Vagina (tissue), 2 donors: Measurements from ENCODE around the gene DMD. TPM values are rescaled to one million over a fixed set of nuclear protein-coding genes. Genes with fewer than 3 reads are reported as not detected.

Experiments
- DNase-seq, 2 donors: peaks; one replicate each; pipeline ENCODE4 v3.0.0-alpha.2; 2017; ENCODE audit errors: extremely low spot score in 2 of 2
- H3K27ac ChIP-seq: fragments of 200-600 bp; sonication (generic); one replicate; pipeline ENCODE4 v1.5.1; 2019
- H3K27me3 ChIP-seq: fragments of 200-600 bp; sonication (generic); one replicate; pipeline ENCODE4 v1.5.1; 2019
- H3K36me3 ChIP-seq, 2 donors: fragments of 200-600 bp; sonication (generic); one replicate each; pipeline ENCODE4 v1.5.1; 2017 to 2019
- H3K4me1 ChIP-seq: fragments of 200-600 bp; sonication (generic); one replicate; pipeline ENCODE4 v1.5.1; 2019
- H3K4me3 ChIP-seq, 2 donors: fragments of 200-600 bp; sonication (generic); 1 replicate in 1 of 2; 2 replicates in 1 of 2; pipeline ENCODE4 v1.5.1; 2016 to 2019
- H3K9me3 ChIP-seq: fragments of 200-600 bp; sonication (generic); one replicate; pipeline ENCODE4 v1.5.1; 2019
- CTCF ChIP-seq, 3 experiments: fragments of 450-650 bp in 2 of 3; fragments of 200-600 bp in 1 of 3; sonication (generic) in 1 of 3; IDR thresholded peaks; one replicate each; pipeline ENCODE4 v1.5.1; 2017 to 2019; ENCODE audit warnings: antibody characterized with exemption in 3 of 3, mild to moderate bottlenecking in 2 of 3, moderate library complexity in 2 of 3
- POLR2A ChIP-seq, 2 donors: fragments of 450-650 bp; IDR thresholded peaks; one replicate each; pipeline ENCODE4 v1.6.1; 2017; ENCODE audit warnings: antibody characterized with exemption in 2 of 2, mild to moderate bottlenecking in 2 of 2, moderate library complexity in 2 of 2
- POLR2AphosphoS5 ChIP-seq, 2 donors: sonication (generic); formaldehyde crosslinking; IDR thresholded peaks; one replicate each; pipeline ENCODE4 v1.9.0; 2017; ENCODE audit warnings: antibody characterized with exemption in 2 of 2, mild to moderate bottlenecking in 2 of 2, low read depth in 1 of 2; ENCODE audit not compliant: insufficient read depth in 1 of 2
- intact Hi-C: fragments of 100-400 bp; cut with DNase I; formaldehyde crosslinking; loops from one replicate; pipeline ENCODE4 v1.15.1; 2023
- total RNA-seq: library from RNA; depleted of rRNA; stranded (reverse); fragments of >200 nt; gene quantifications from one replicate; pipeline ENCODE4 v1.2.3, GENCODE V29; 2016

DMD gene
- total RNA-seq, 1 donor from 2014 or later: 25.8 TPM

GRCh38 chrX:31233941-31234496, 1977.3 kb downstream of the DMD start:
- no peaks in the 10 kb centered on the region for H3K4me1 ChIP-seq
- intact Hi-C loops: no loop called here
- no peak overlapping the region for H3K27ac ChIP-seq
- no peaks in the 10 kb centered on the region for H3K9me3 ChIP-seq
- DNase-seq: no peak
- H3K36me3 ChIP-seq: no peaks in the 10 kb centered on the region
- TF ChIP-seq POLR2AphosphoS5 (IDR thresholded peaks at IDR 0.05; ENCODE audit: insufficient read depth in 1 of 2, low read depth in 1 of 2) (no peak), POLR2A (IDR thresholded peaks at IDR 0.05) (no peak), CTCF (IDR thresholded peaks at IDR 0.05) (no peak)
- no peaks in the 10 kb centered on the region for H3K27me3 ChIP-seq
- no peak overlapping the region for H3K4me3 ChIP-seq

GRCh38 chrX:31232506-31232905, 1978.8 kb downstream of the DMD start:
- H3K4me1 ChIP-seq: no peaks in the 10 kb centered on the region
- no peaks in the 10 kb centered on the region for H3K9me3 ChIP-seq
- no peak overlapping the region for H3K4me3 ChIP-seq
- no peaks in the 10 kb centered on the region for H3K36me3 ChIP-seq
- DNase-seq: no peak
- TF ChIP-seq CTCF (IDR thresholded peaks at IDR 0.05) (no peak), POLR2AphosphoS5 (IDR thresholded peaks at IDR 0.05; ENCODE audit: insufficient read depth in 1 of 2, low read depth in 1 of 2) (no peak), POLR2A (IDR thresholded peaks at IDR 0.05) (no peak)
- no peaks in the 10 kb centered on the region for H3K27me3 ChIP-seq
- intact Hi-C loops: no loop called here
- H3K27ac ChIP-seq: no peak overlapping the region

- no peak overlapping the region for H3K4me3 ChIP-seq
- H3K9me3 ChIP-seq: no peaks in the 10 kb centered on the region
- H3K4me1 ChIP-seq: no peaks in the 10 kb centered on the region
- H3K27ac ChIP-seq: no peak overlapping the region
- H3K36me3 ChIP-seq: no peaks in the 10 kb centered on the region
- intact Hi-C loops: no loop called here
- no peak for DNase-seq
- no peaks in the 10 kb centered on the region for H3K27me3 ChIP-seq
- TF ChIP-seq POLR2AphosphoS5 (IDR thresholded peaks at IDR 0.05; ENCODE audit: insufficient read depth in 1 of 2, low read depth in 1 of 2) (no peak), CTCF (IDR thresholded peaks at IDR 0.05) (no peak), POLR2A (IDR thresholded peaks at IDR 0.05) (no peak)
Measured at GRCh38 chrX:31228909-31229308, 1982.4 kb downstream of the DMD start.

GRCh38 chrX:31228415-31228832, 1982.9 kb downstream of the DMD start:
- Histone ChIP-seq H3K9me3 (no peaks in the 10 kb centered on the region), H3K4me1 (no peaks in the 10 kb centered on the region), H3K27me3 (no peaks in the 10 kb centered on the region), H3K27ac (no peak overlapping the region), H3K4me3 (no peak overlapping the region), H3K36me3 (no peaks in the 10 kb centered on the region)
- DNase-seq: no peak
- intact Hi-C loops: no loop called here
- TF ChIP-seq POLR2AphosphoS5 (IDR thresholded peaks at IDR 0.05; ENCODE audit: insufficient read depth in 1 of 2, low read depth in 1 of 2) (no peak), CTCF (IDR thresholded peaks at IDR 0.05) (no peak), POLR2A (IDR thresholded peaks at IDR 0.05) (no peak)

- DNase-seq: no peak
- intact Hi-C loops: no loop called here
- H3K4me1 ChIP-seq: no peaks in the 10 kb centered on the region
- H3K36me3 ChIP-seq: no peaks in the 10 kb centered on the region
- H3K27me3 ChIP-seq: no peaks in the 10 kb centered on the region
- H3K27ac ChIP-seq: no peak overlapping the region
- no peak for TF ChIP-seq POLR2A (IDR thresholded peaks at IDR 0.05)
- TF ChIP-seq POLR2AphosphoS5 (IDR thresholded peaks at IDR 0.05; ENCODE audit: insufficient read depth in 1 of 2, low read depth in 1 of 2): no peak
- no peak for TF ChIP-seq CTCF (IDR thresholded peaks at IDR 0.05)
- H3K4me3 ChIP-seq: no peak overlapping the region
- H3K9me3 ChIP-seq: no peaks in the 10 kb centered on the region
Measured at GRCh38 chrX:31227250-31227649, 1984.1 kb downstream of the DMD start.
